Ovary (tissue), 3 donors: Measurements from ENCODE around the gene CAPN8.

Source experiments
- CTCF ChIP-seq, 3 donors: fragments of 450-650 bp in 2 of 3; fragments of 200-600 bp in 1 of 3; IDR thresholded peaks; one replicate each; pipeline versions ENCODE4 v1.5.1 to v1.8.0; 2016 to 2022; ENCODE audit warnings: antibody characterized with exemption in 3 of 3, mild to moderate bottlenecking in 1 of 3
- EP300 ChIP-seq: sonication (generic); formaldehyde crosslinking; IDR thresholded peaks from one replicate; pipeline ENCODE4 v1.6.1; 2017; ENCODE audit warnings: antibody characterized with exemption
- POLR2A ChIP-seq: fragments of 450-650 bp; IDR thresholded peaks from one replicate; pipeline ENCODE4 v1.6.1; 2017; ENCODE audit warnings: antibody characterized with exemption, mild to moderate bottlenecking, moderate library complexity
- donor health status: DM: no; HTN: no; CAD: no.

- TF ChIP-seq POLR2A = no peak
- TF ChIP-seq CTCF (IDR thresholded peaks at IDR 0.05) = no peak
- TF ChIP-seq EP300 = no peak
Observed at GRCh38 chr1:223665592-223666312, at the start of gene CAPN8.
